Progenitor cell of endocrine pancreas (in vitro differentiated cells): Measurements from ENCODE around the gene RAD51B. TPM values are rescaled to one million over a fixed set of nuclear protein-coding genes. Genes with fewer than 3 reads are reported as not detected.

Experiments
- DNase-seq: peaks from one replicate; pipeline ENCODE4 v3.0.0; 2021; ENCODE audit warnings: low spot score; ENCODE audit not compliant: unreplicated experiment
- H3K27ac Mint-ChIP-seq: 2 replicates; pipeline ENCODE4 v1.8.0; 2021; ENCODE audit warnings: mild to moderate bottlenecking, moderate library complexity, mixed read lengths
- H3K27me3 Mint-ChIP-seq: 2 replicates; pipeline ENCODE4 v1.8.0; 2021; ENCODE audit warnings: mixed read lengths
- H3K36me3 Mint-ChIP-seq: 2 replicates; pipeline ENCODE4 v1.8.0; 2022; ENCODE audit warnings: mixed read lengths; ENCODE audit not compliant: insufficient read depth
- H3K4me1 Mint-ChIP-seq: 2 replicates; pipeline ENCODE4 v1.8.0; 2021; ENCODE audit warnings: low read depth, mixed read lengths
- H3K4me3 Mint-ChIP-seq: 2 replicates; pipeline ENCODE4 v1.8.0; 2021; ENCODE audit warnings: low read depth, mild to moderate bottlenecking, moderate library complexity, mixed read lengths
- H3K9me3 Mint-ChIP-seq: 2 replicates; pipeline ENCODE4 v1.8.0; 2021; ENCODE audit warnings: low read depth, mixed read lengths
- CTCF ChIP-seq: fragments of 200-600 bp; sonication (generic); IDR thresholded peaks from one replicate; pipeline ENCODE4 v1.5.0; 2021; ENCODE audit warnings: antibody characterized with exemption, mild to moderate bottlenecking; ENCODE audit not compliant: unreplicated experiment
- total RNA-seq: library from RNA; stranded (reverse); gene quantifications from 2 replicates; pipeline ENCODE4 v1.2.1, GENCODE V29; 2021

RAD51B gene
- total RNA-seq, 1 donor from 2014 or later: 24.7 TPM

GRCh38 chr14:68486033-68486732 is 666.6 kb downstream of the RAD51B start:
- Mint-ChIP-seq H3K27me3 (no peaks in the 10 kb centered on the region), H3K4me1 (peaks cover 50% of the 10 kb centered on the region), H3K4me3 (peak overlapping the region; percentile 25), H3K36me3 (no peaks in the 10 kb centered on the region), H3K9me3 (no peaks in the 10 kb centered on the region), H3K27ac (peak overlapping the region; percentile 88)
- TF ChIP-seq CTCF: no peak
- DNase-seq: no peak

- peaks cover 52% of the 10 kb centered on the region for H3K4me1 Mint-ChIP-seq
- TF ChIP-seq CTCF: no peak
- DNase-seq: no peak
- peak overlapping the region; percentile 88 for H3K27ac Mint-ChIP-seq
- H3K9me3 Mint-ChIP-seq: no peaks in the 10 kb centered on the region
- H3K27me3 Mint-ChIP-seq: no peaks in the 10 kb centered on the region
- H3K4me3 Mint-ChIP-seq: no peak overlapping the region
- H3K36me3 Mint-ChIP-seq: no peaks in the 10 kb centered on the region
Measured at GRCh38 chr14:68486809-68487208, 667.2 kb downstream of the RAD51B start.

- no peaks in the 10 kb centered on the region for H3K36me3 Mint-ChIP-seq
- no peak for DNase-seq
- no peak overlapping the region for H3K4me3 Mint-ChIP-seq
- TF ChIP-seq CTCF: no peak
- H3K9me3 Mint-ChIP-seq: no peaks in the 10 kb centered on the region
- peaks cover 62% of the 10 kb centered on the region for H3K4me1 Mint-ChIP-seq
- no peaks in the 10 kb centered on the region for H3K27me3 Mint-ChIP-seq
- peak overlapping the region; percentile 54 for H3K27ac Mint-ChIP-seq
Measured at GRCh38 chr14:68487805-68488590, 668.4 kb downstream of the RAD51B start.

GRCh38 chr14:68491793-68492192 is 672.2 kb downstream of the RAD51B start:
- Mint-ChIP-seq H3K36me3 (no peaks in the 10 kb centered on the region), H3K4me1 (peaks cover 45% of the 10 kb centered on the region), H3K4me3 (no peak overlapping the region), H3K27me3 (no peaks in the 10 kb centered on the region), H3K9me3 (no peaks in the 10 kb centered on the region), H3K27ac (peak overlapping the region; percentile 39)
- TF ChIP-seq CTCF: no peak
- DNase-seq: no peak

- Mint-ChIP-seq H3K4me3 (no peak overlapping the region), H3K27me3 (no peaks in the 10 kb centered on the region), H3K36me3 (no peaks in the 10 kb centered on the region), H3K27ac (peak overlapping the region; percentile 48), H3K4me1 (peaks cover 39% of the 10 kb centered on the region), H3K9me3 (no peaks in the 10 kb centered on the region)
- no peak for TF ChIP-seq CTCF
- DNase-seq: no peak
Measured at GRCh38 chr14:68492381-68493151, 673.0 kb downstream of the RAD51B start.
